ENCODE data around the gene ABLIM3.
"Not testable (repeated sequence)": the region's sequence is repeated elsewhere in the genome, so short reads cannot be mapped to it uniquely, and the experiment has no call there.

Gene ABLIM3

GRCh38 chr5:149268928-149269557, 127.8 kb downstream of the ABLIM3 start:
- H3K27ac ChIP-seq (replicated peaks) = no peak overlapping the region
- H3K4me3 ChIP-seq (replicated peaks; ENCODE audit: insufficient read depth, low read length) = no peak overlapping the region
- H3K27me3 ChIP-seq (ENCODE audit: insufficient read depth, poor library complexity, severe bottlenecking) = peaks cover 31% of the 10 kb centered on the region
- DNase-seq (ENCODE audit: low read depth in 1 of 2, low spot score in 1 of 2) = peak in 1 of 2 experiments; percentile 28
- TF ChIP-seq POLR2AphosphoS5 (IDR thresholded peaks at IDR 0.05; ENCODE audit: low read depth) = no peak
- no peak for TF ChIP-seq SPI1 (IDR thresholded peaks at IDR 0.05; ENCODE audit: borderline replicate concordance, low read depth)
- no peak for TF ChIP-seq GABPA (IDR thresholded peaks at IDR 0.05; ENCODE audit: low read depth)
- TF ChIP-seq REST (IDR thresholded peaks at IDR 0.05; ENCODE audit: insufficient replicate concordance, low read depth) = no peak
- TF ChIP-seq, protein P1, sequence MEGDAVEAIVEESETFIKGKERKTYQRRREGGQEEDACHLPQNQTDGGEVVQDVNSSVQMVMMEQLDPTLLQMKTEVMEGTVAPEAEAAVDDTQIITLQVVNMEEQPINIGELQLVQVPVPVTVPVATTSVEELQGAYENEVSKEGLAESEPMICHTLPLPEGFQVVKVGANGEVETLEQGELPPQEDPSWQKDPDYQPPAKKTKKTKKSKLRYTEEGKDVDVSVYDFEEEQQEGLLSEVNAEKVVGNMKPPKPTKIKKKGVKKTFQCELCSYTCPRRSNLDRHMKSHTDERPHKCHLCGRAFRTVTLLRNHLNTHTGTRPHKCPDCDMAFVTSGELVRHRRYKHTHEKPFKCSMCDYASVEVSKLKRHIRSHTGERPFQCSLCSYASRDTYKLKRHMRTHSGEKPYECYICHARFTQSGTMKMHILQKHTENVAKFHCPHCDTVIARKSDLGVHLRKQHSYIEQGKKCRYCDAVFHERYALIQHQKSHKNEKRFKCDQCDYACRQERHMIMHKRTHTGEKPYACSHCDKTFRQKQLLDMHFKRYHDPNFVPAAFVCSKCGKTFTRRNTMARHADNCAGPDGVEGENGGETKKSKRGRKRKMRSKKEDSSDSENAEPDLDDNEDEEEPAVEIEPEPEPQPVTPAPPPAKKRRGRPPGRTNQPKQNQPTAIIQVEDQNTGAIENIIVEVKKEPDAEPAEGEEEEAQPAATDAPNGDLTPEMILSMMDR (IDR thresholded peaks at IDR 0.05; ENCODE audit: insufficient read depth, low read length) = peak; percentile 17

DNA sequence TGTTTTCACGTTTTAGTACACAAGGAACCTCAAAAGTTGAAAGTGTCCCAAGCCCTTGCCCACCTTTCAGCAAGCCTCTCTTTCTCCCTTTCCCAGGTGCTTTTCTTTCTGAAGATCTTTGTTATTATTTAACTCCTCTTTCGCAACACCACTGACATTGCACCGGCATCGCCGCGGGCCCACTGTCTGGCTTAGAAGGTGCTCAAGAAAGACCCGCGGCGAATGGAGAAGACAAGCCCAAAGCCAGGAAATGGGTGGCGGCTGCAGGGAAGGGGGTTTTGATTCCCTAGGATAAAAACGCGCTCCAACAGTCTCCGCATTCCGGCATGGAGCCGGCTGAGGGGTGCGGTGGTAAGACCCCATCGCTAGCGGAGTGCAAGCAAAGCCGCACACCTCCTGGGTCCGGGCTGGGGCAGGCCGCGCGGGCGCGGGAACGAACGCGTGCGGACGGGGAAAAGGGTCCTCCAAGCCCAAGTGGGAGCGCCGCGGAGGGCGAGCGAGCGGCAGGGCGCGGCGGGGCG, 130.0 kb downstream of the ABLIM3 start:
- TF ChIP-seq GABPA (IDR thresholded peaks at IDR 0.05; ENCODE audit: low read depth) (no peak), REST (IDR thresholded peaks at IDR 0.05; ENCODE audit: insufficient replicate concordance, low read depth) (no peak), SPI1 (IDR thresholded peaks at IDR 0.05; ENCODE audit: borderline replicate concordance, low read depth) (no peak), POLR2AphosphoS5 (IDR thresholded peaks at IDR 0.05; ENCODE audit: low read depth) (no peak)
- TF ChIP-seq, protein P1 (IDR thresholded peaks at IDR 0.05; ENCODE audit: insufficient read depth, low read length) = no peak
- no peak overlapping the region for H3K4me3 ChIP-seq (replicated peaks; ENCODE audit: insufficient read depth, low read length)
- DNase-seq (ENCODE audit: low read depth in 1 of 2, low spot score in 1 of 2) = no peak

DNA sequence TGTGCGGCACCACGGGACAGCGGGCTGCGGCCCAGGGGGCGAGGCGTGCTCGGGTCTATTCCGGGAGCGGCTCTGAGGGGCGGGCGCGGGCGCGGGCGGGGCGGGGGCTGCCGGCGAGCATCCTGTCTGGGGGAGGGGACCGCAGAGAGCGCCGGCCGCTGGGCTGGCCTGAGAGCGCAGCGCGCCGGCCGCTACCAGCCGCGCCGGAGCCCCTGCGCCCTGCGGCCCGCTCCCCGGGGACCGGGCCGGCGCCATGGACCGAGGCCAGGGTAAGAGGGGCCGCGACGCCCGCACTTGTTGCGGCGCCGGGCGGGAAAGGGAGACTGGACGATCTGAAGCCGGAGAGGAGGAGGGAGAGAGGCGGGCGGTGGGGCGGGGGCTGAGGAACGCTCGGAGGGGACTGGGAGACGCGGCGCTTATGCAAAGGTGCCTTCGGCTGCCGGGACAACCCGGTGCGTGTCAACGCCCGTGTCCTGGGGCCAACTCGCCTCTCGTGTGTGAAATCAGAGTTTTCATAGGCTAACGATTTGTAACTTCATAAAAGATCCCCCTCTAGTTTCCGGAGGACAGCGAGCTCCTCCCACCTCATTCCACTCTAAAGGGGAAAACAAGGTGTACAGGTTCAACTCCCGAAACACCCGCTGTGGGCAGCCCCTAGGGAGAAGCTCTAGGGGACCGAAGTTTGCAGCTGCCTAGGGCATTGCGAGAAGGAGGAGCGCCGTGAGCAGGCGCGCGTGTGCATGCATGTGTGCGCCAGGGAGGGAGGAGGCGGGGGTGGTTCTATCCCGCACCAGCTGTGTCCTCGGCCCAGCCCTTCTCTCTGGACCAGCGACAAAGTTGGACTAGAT, 130.6 kb downstream of the ABLIM3 start, which contains the start of gene AFAP1L1:
Gene AFAP1L1 (plus strand): TSS at position 144 of the 848 bp plus-strand sequence. CDS start 110 bp downstream, at position 254.
- H3K4me3 ChIP-seq (replicated peaks; ENCODE audit: insufficient read depth, low read length) = peak within 1 kb of the TSS; percentile 30
- no peak for TF ChIP-seq GABPA (IDR thresholded peaks at IDR 0.05; ENCODE audit: low read depth)
- no peak for TF ChIP-seq REST (IDR thresholded peaks at IDR 0.05; ENCODE audit: insufficient replicate concordance, low read depth)
- no peak for TF ChIP-seq SPI1 (IDR thresholded peaks at IDR 0.05; ENCODE audit: borderline replicate concordance, low read depth)
- no peak for TF ChIP-seq POLR2AphosphoS5 (IDR thresholded peaks at IDR 0.05; ENCODE audit: low read depth)
- TF ChIP-seq, protein P1 (IDR thresholded peaks at IDR 0.05; ENCODE audit: insufficient read depth, low read length) = no peak
- H3K27me3 ChIP-seq (ENCODE audit: insufficient read depth, poor library complexity, severe bottlenecking) = peaks cover 31% of the 10 kb centered on the region
- H3K27ac ChIP-seq (replicated peaks) = no peak within 1 kb of the TSS
- peak in 1 of 2 experiments; percentile 17 for DNase-seq (ENCODE audit: low read depth in 1 of 2, low spot score in 1 of 2)

More for the DNA sequence above, 130.0 kb downstream of the ABLIM3 start:
- no peak overlapping the region for H3K27ac ChIP-seq (replicated peaks)
- peaks cover 31% of the 10 kb centered on the region for H3K27me3 ChIP-seq (ENCODE audit: insufficient read depth, poor library complexity, severe bottlenecking)

DNA sequence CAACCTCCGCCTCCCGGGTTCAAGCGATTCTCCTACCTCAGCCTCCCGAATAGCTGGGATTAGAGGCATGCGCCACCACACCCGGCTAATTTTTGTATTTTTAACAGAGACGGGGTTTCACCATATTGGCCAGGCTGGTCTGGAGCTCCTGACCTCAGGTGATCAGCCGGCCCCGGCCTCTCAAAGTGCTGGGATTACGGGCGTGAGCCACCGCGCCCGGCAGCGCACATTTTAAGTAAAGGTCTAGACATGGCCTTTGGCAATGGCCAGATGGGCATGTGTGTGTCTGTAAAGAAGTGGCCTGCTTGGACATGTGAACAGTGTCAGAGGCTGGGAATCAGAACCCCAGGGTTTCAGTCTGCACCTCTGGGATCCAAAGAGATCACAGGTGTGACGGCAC, 131.5 kb downstream of the ABLIM3 start:
- DNase-seq (ENCODE audit: low read depth in 1 of 2, low spot score in 1 of 2); H3K27ac ChIP-seq (replicated peaks); H3K4me3 ChIP-seq (replicated peaks; ENCODE audit: insufficient read depth, low read length): not testable (repeated sequence)
- peaks cover 37% of the 10 kb centered on the region for H3K27me3 ChIP-seq (ENCODE audit: insufficient read depth, poor library complexity, severe bottlenecking)
